GM12878 (cell line): Measurements from ENCODE around the gene LMF1. TPM values are rescaled to one million over a fixed set of nuclear protein-coding genes. Genes with fewer than 3 reads are reported as not detected.

Experiments used
- ATAC-seq: fragments of 200-7000 bp; cut with Tn5 transposase; 3 replicates; pipeline ENCODE4 v1.9.1; 2020; ENCODE audit warnings: mild to moderate bottlenecking, moderate library complexity
- BruUV-seq: library from RNA; stranded (reverse); fragments of 400-500 nt; replicated peaks from 2 replicates; lab custom pipeline; 2021; lab: Mats Ljungman, UMichigan
- CTCF ChIA-PET: fragments of 300-600 bp; sonication (Branson Sonifier 250); formaldehyde crosslinking; extraction: SDS; loops from one replicate; lab custom pipeline; 2021; ENCODE audit warnings: inconsistent platforms; lab: Yijun Ruan, JAX
- POLR2A ChIA-PET: fragments of 350-600 bp; formaldehyde crosslinking; extraction: SDS; loops from one replicate; lab custom pipeline; 2021; ENCODE audit warnings: inconsistent platforms; lab: Charles Lee
- RAD21 ChIA-PET: fragments of 300-600 bp; sonication (Branson Sonifier 250); formaldehyde crosslinking; loops from one replicate; lab custom pipeline; 2023; ENCODE audit warnings: antibody characterized with exemption; ENCODE audit not compliant: unreplicated experiment; lab: Charles Lee
- SMC1A ChIA-PET: fragments of 300-600 bp; sonication (Branson Sonifier 250); formaldehyde crosslinking; loops from one replicate; lab custom pipeline; 2023; ENCODE audit not compliant: unreplicated experiment, uncharacterized antibody; lab: Charles Lee
- DNase-seq: peaks from one replicate; pipeline ENCODE4 v3.0.0-alpha.2; 2011; ENCODE audit warnings: low read depth, low spot score
- FAIRE-seq: peaks from 3 replicates; lab custom pipeline; 2011; peaks lifted over from hg19 to GRCh38; lab: Jason Lieb, UNC
- H2AFZ ChIP-seq: 2 replicates; pipeline ENCODE4 v1.6.0; 2011; ENCODE audit warnings: low read depth, low read length, control low read depth; ENCODE audit not compliant: control insufficient read depth
- H3K27ac ChIP-seq: 2 replicates; pipeline ENCODE4 v1.5.1; 2011; ENCODE audit warnings: control low read depth; ENCODE audit not compliant: control insufficient read depth, insufficient read depth
- H3K27me3 ChIP-seq, 2 experiments: replicated peaks in 1 of 2; 2 replicates each; pipeline versions ENCODE4 v1.6.0 to v1.6.1; 2011; ENCODE audit warnings: low read length in 1 of 2; ENCODE audit not compliant: control insufficient read depth in 2 of 2, insufficient read depth in 2 of 2
- H3K36me3 ChIP-seq, 2 experiments: 2 replicates each; pipeline ENCODE4 v1.5.1; 2011; ENCODE audit warnings: low read length in 1 of 2; ENCODE audit not compliant: control insufficient read depth in 2 of 2, insufficient read depth in 2 of 2
- H3K4me1 ChIP-seq: 2 replicates; pipeline ENCODE4 v1.6.1; 2011; ENCODE audit warnings: mild to moderate bottlenecking, low read length, moderate library complexity, mixed read lengths; ENCODE audit not compliant: control insufficient read depth, insufficient read depth
- H3K4me2 ChIP-seq: 2 replicates; pipeline ENCODE4 v1.6.0; 2011; ENCODE audit warnings: control low read depth; ENCODE audit not compliant: control insufficient read depth, insufficient read depth
- H3K4me3 ChIP-seq: fragments of 200-600 bp; sonication (generic); 2 replicates; pipeline ENCODE4 v1.5.1; 2016
- H3K79me2 ChIP-seq: 2 replicates; pipeline ENCODE4 v1.6.0; 2011; ENCODE audit warnings: low read length; ENCODE audit not compliant: control insufficient read depth, insufficient read depth
- H3K9ac ChIP-seq: 2 replicates; pipeline ENCODE4 v1.8.0; 2011; ENCODE audit warnings: low read length, control low read depth, mixed read lengths; ENCODE audit not compliant: control insufficient read depth, insufficient read depth
- H3K9me3 ChIP-seq: replicated peaks from 3 replicates; pipeline ENCODE4 v1.5.1; 2011; ENCODE audit warnings: mild to moderate bottlenecking, low read length; ENCODE audit not compliant: control insufficient read depth, insufficient read depth
- H4K20me1 ChIP-seq: 2 replicates; pipeline ENCODE4 v1.6.0; 2011; ENCODE audit not compliant: control insufficient read depth, insufficient read depth
- CHD4 ChIP-seq: fragments of 200-600 bp; sonication (generic); IDR thresholded peaks from 2 replicates; pipeline ENCODE4 v1.6.1; 2016; ENCODE audit warnings: mild to moderate bottlenecking
- ESRRA ChIP-seq: IDR thresholded peaks from 2 replicates; pipeline ENCODE4 v1.6.1; 2012; ENCODE audit warnings: mild to moderate bottlenecking, low read length, improper control_type of control experiment
- FOS ChIP-seq: IDR thresholded peaks from 3 replicates; pipeline ENCODE4 v1.6.1; 2011; ENCODE audit warnings: borderline replicate concordance; ENCODE audit not compliant: insufficient read length; ENCODE audit errors: extremely low read depth
- PKNOX1 ChIP-seq: fragments of 450-650 bp; IDR thresholded peaks from 2 replicates; pipeline ENCODE4 v1.6.1; 2016; ENCODE audit warnings: mild to moderate bottlenecking
- RAD51 ChIP-seq: fragments of 450-650 bp; IDR thresholded peaks from 2 replicates; pipeline ENCODE4 v1.6.1; 2016; ENCODE audit warnings: moderate library complexity, mild to moderate bottlenecking, inconsistent platforms
- RELA ChIP-seq: fragments of 450-650 bp; IDR thresholded peaks from 2 replicates; pipeline ENCODE4 v1.8.0; 2014; ENCODE audit warnings: borderline replicate concordance; ENCODE audit not compliant: partially characterized antibody
- RELB ChIP-seq: fragments of 450-650 bp; IDR thresholded peaks from 2 replicates; pipeline ENCODE4 v1.6.1; 2017; ENCODE audit warnings: low read depth, mild to moderate bottlenecking, moderate library complexity
- SRF ChIP-seq, 2 experiments: IDR thresholded peaks; 2 replicates each; pipeline ENCODE4 v1.6.1; 2011; ENCODE audit warnings: low read depth in 2 of 2, low read length in 2 of 2, mild to moderate bottlenecking in 1 of 2, moderate library complexity in 1 of 2
- ZBTB11 ChIP-seq: fragments of 450-650 bp; formaldehyde crosslinking; IDR thresholded peaks from 2 replicates; pipeline ENCODE4 v1.5.0; 2022; ENCODE audit warnings: mild to moderate bottlenecking, missing genetic modification characterization
- WGBS: methylation state at CpG from one replicate; pipeline ENCODE4 v1.1.6; 2016; ENCODE audit warnings: low lambda C conversion rate; ENCODE audit not compliant: insufficient replicate concordance, insufficient coverage; ENCODE audit errors: missing lambda C conversion rate; 5-methylcytosine and 5-hydroxymethylcytosine counted together
- in situ Hi-C: fragments of 300-500 bp; cut with MboI; formaldehyde crosslinking; loops from 9 replicates; pipeline ENCODE4 v1.14.3; 2018; ENCODE audit warnings: mixed read lengths
- intact Hi-C: fragments of 100-400 bp; cut with micrococcal nuclease; formaldehyde crosslinking; loops from one replicate; pipeline ENCODE4 v1.14.2; 2022; ENCODE audit not compliant: unreplicated experiment
- polyA plus RNA-seq, 11 experiments: library from polyadenylated mRNA; depleted of rRNA in 4 of 11; unstranded in 6 of 11; stranded (reverse) in 5 of 11; fragments of >200 nt; fragmentation: Nextera tagmentation in 4 of 11; fragmentation: Illumina TruSeq in 1 of 11; extraction: Ambion mirVana in 4 of 11; extraction: Trizol in 1 of 11; gene quantifications; 1 replicate in 1 of 11; 2 replicates in 10 of 11; pipeline versions ENCODE4 v1.2.1 to v1.2.3, GENCODE V29; 2011 to 2016; ENCODE audit warnings: inconsistent platforms in 2 of 11, missing spikeins in 2 of 11, low read depth in 1 of 11
- total RNA-seq, 4 experiments: library from RNA; depleted of rRNA in 3 of 4; stranded (reverse); fragments of >200 nt in 3 of 4; fragmentation: Illumina TruSeq in 1 of 4; extraction: Trizol in 1 of 4; gene quantifications; 2 replicates each; pipeline versions ENCODE4 v1.2.1 to v1.2.3, GENCODE V29; 2013 to 2021

LMF1 gene
- total and polyA plus RNA-seq, 10 of the 15 experiments (the other 5 are each of a cell fraction or from before 2014, with no cell fraction given): 0.18 to 3.2 (median 1.4) TPM; not detected in 1

DNA sequence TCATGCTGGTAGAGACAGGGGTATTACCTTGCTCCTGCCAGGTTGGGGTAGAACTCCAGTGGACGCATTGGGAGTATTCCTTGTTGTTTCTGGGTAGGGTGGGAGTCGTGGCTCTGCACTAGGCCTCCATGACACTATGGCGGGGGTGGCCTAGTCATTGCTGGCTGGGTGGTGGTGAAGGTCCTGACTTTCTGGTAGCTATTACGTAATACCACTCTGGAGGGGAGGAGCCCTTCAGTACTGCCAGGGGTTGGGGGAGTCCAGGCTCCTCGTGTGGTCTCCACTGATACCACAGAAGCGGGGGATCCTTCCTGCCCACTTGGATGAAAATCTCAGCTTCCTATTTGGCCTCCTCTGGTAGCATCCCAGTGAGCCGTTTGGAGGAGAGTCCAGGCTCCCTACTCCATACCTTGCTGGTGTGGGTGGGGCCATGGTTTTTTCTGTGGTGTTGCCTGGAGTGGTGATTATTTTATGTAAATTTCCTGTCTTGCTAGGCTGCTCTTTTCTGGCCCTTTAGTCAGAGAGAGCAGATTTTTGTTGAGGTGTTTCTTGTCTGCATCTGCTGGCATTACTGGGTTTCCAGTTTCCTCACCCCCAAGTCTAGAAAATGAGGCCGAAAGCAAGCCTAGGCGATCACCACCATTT lies 104.4 kb downstream of the LMF1 start:
- ChIA-PET RAD21 (no interaction called here), POLR2A (no interaction called here), CTCF (no interaction called here), SMC1A (no interaction called here)
- Histone ChIP-seq H3K4me1 (no peaks in the 10 kb centered on the region), H4K20me1 (no peaks in the 10 kb centered on the region), H3K36me3 (no peaks in the 10 kb centered on the region), H3K4me3 (no peak overlapping the region), H2AFZ (no peak overlapping the region), H3K27me3 (no peaks in the 10 kb centered on the region), H3K9ac (no peak overlapping the region), H3K9me3 (no peaks in the 10 kb centered on the region; the same call in 2 of the 3 replicates)
- FAIRE-seq: no peak
- BruUV-seq: no TSS peak
- in situ Hi-C loops: no loop called here
- no peak for ATAC-seq
- 72% methylated on average over 9 of the region's 9 CpGs for WGBS
- DNase-seq: no peak
- intact Hi-C loops: no loop called here
- no peak for TF ChIP-seq CHD4
- no peak for TF ChIP-seq ESRRA
- no peak for TF ChIP-seq RAD51
- no peak for TF ChIP-seq RELA
- TF ChIP-seq, all 136 proteins: peak for 0
- no peak overlapping the region for H3K27ac ChIP-seq
- no peak overlapping the region for H3K4me2 ChIP-seq
- no peaks in the 10 kb centered on the region for H3K79me2 ChIP-seq

DNA sequence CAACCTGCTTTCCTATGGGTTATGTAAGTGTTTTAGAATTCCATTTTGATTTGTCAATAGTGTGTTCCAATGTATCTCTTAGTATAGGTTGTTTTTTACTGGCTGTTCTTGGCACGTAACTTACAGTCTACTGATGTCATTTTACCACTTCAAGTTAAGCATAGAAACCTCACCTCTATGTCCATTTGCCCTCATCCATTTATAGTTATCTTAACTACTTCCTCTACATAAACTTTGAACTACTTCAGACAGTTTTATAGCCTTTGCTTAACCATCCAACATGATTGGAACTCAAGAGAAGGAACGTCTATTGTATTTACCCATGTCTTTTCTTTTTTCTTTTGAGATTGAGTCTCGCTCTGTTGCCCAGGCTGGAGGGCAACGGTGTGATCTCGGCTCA lies 105.8 kb downstream of the LMF1 start:
- Histone ChIP-seq H3K4me3 (no peak overlapping the region), H3K79me2 (no peaks in the 10 kb centered on the region), H3K4me1 (no peaks in the 10 kb centered on the region), H3K4me2 (no peak overlapping the region), H3K9ac (no peak overlapping the region), H3K27me3 (no peaks in the 10 kb centered on the region), H4K20me1 (no peaks in the 10 kb centered on the region), H3K27ac (no peak overlapping the region), H2AFZ (no peak overlapping the region), H3K36me3 (no peaks in the 10 kb centered on the region), H3K9me3 (no peaks in the 10 kb centered on the region; the same call in 2 of the 3 replicates)
- DNase-seq (no peak), FAIRE-seq (no peak), ATAC-seq (no peak)
- RAD21 ChIA-PET: no interaction called here
- SMC1A ChIA-PET: no interaction called here
- no TSS peak for BruUV-seq
- WGBS: 62% methylated on average over 5 of the region's 5 CpGs
- in situ Hi-C loops: no loop called here
- TF ChIP-seq ZBTB11 (CRISPR knock-in tag) (no peak), PKNOX1 (no peak), FOS (no peak), SRF (IDR thresholded peaks at IDR 0.05; ENCODE audit: low read depth in 2 of 2, low read length in 2 of 2) (no peak), RELB (no peak)
- POLR2A ChIA-PET: no interaction called here
- CTCF ChIA-PET: no interaction called here
- intact Hi-C loops: no loop called here
